A172 (cell line): ENCODE measurements around the gene AQP4. TPM values are rescaled to one million over a fixed set of nuclear protein-coding genes. Genes with fewer than 3 reads are reported as not detected.

Experiments
- DNase-seq: peaks from one replicate; pipeline ENCODE4 v3.0.0-alpha.2; 2015; ENCODE audit warnings: low spot score
- total RNA-seq: library from RNA; depleted of rRNA; stranded (reverse); fragments of >200 nt; shearing (Covaris generic); gene quantifications from 2 replicates; pipeline ENCODE4 v1.2.3, GENCODE V29; 2014; rRNA removed

AQP4 gene
- total RNA-seq, result not detected in 2 replicates

- DNase-seq, result no peak
These were observed at the start of gene AQP4 for GRCh38 chr18:26865557-26865956. Gene AQP4, minus strand, starts transcription at chr18:26865707. Its CDS starts 18 bp downstream, at chr18:26865689.

- DNase-seq, result no peak
These were observed 46.3 kb upstream of the AQP4 start for GRCh38 chr18:26911840-26912239.

- no peak for DNase-seq
These were observed 44.2 kb upstream of the AQP4 start for GRCh38 chr18:26909599-26910290.

- DNase-seq, result no peak
These were observed 43.4 kb upstream of the AQP4 start for GRCh38 chr18:26908906-26909305.

GRCh38 chr18:26902291-26902690, 36.8 kb upstream of the AQP4 start:
- no peak for DNase-seq

GRCh38 chr18:26901020-26901419, 35.5 kb upstream of the AQP4 start:
- DNase-seq, result no peak

GRCh38 chr18:26894426-26894825, 28.9 kb upstream of the AQP4 start:
- DNase-seq, result no peak

GRCh38 chr18:26893996-26894395, 28.5 kb upstream of the AQP4 start:
- DNase-seq, result no peak

- DNase-seq, result no peak
These were observed 22.8 kb upstream of the AQP4 start for GRCh38 chr18:26888259-26888658.

GRCh38 chr18:26875040-26875654, 9.6 kb upstream of the AQP4 start:
- no peak for DNase-seq

- no peak for DNase-seq
These were observed 8.8 kb upstream of the AQP4 start for GRCh38 chr18:26874283-26874682.

GRCh38 chr18:26869640-26870039, 4.1 kb upstream of the AQP4 start:
- DNase-seq, result no peak

GRCh38 chr18:26868968-26869586, 3.6 kb upstream of the AQP4 start:
- DNase-seq, result no peak

- DNase-seq, result no peak
These were observed 2.0 kb upstream of the AQP4 start for GRCh38 chr18:26867471-26867870.

GRCh38 chr18:26864658-26865057, 849 bp downstream of the AQP4 start:
- no peak for DNase-seq

- DNase-seq, result no peak
These were observed 1.5 kb downstream of the AQP4 start for GRCh38 chr18:26863921-26864497.

- DNase-seq, result no peak
These were observed 2.2 kb downstream of the AQP4 start for GRCh38 chr18:26863122-26863879.

- no peak for DNase-seq
These were observed 3.4 kb downstream of the AQP4 start for GRCh38 chr18:26862084-26862483.

GRCh38 chr18:26854292-26854881, 11.1 kb downstream of the AQP4 start:
- DNase-seq, result no peak

GRCh38 chr18:26853401-26853800, 12.1 kb downstream of the AQP4 start:
- no peak for DNase-seq

GRCh38 chr18:26843760-26844159, 21.7 kb downstream of the AQP4 start:
- no peak for DNase-seq

GRCh38 chr18:26840965-26841364, 24.5 kb downstream of the AQP4 start:
- no peak for DNase-seq
